HepG2 (cell line): ENCODE data around the gene NBEAL2. TPM values are rescaled to one million over a fixed set of nuclear protein-coding genes. Genes with fewer than 3 reads are reported as not detected.

Experiments used
- ATAC-seq: fragments of 200-7000 bp; cut with Tn5 transposase; 3 replicates; pipeline ENCODE4 v1.9.1; 2020; ENCODE audit warnings: mild to moderate bottlenecking, moderate library complexity
- BruUV-seq: library from RNA; stranded (reverse); fragments of 400-500 nt; replicated peaks from 2 replicates; lab custom pipeline; 2021; lab: Mats Ljungman, UMichigan
- CTCF ChIA-PET: fragments of 300-600 bp; formaldehyde crosslinking; extraction: SDS; loops from one replicate; lab custom pipeline; 2021; ENCODE audit warnings: low total read pairs, inconsistent platforms, low intra/inter-chr PET ratio; lab: Yijun Ruan, JAX
- POLR2A ChIA-PET: fragments of 350-600 bp; sonication (Branson Sonifier 250); formaldehyde crosslinking; loops from one replicate; lab custom pipeline; 2020; ENCODE audit warnings: antibody characterized with exemption, inconsistent platforms; lab: Yijun Ruan, JAX
- DNase-seq: peaks from one replicate; pipeline ENCODE4 v3.0.0-alpha.2; 2015; ENCODE audit warnings: low spot score
- FAIRE-seq: peaks from 3 replicates; lab custom pipeline; 2011; peaks lifted over from hg19 to GRCh38; lab: Jason Lieb, UNC
- H2AFZ ChIP-seq: one replicate; pipeline ENCODE4 v1.6.1; 2011; ENCODE audit warnings: low read length, inconsistent platforms
- H3K27ac ChIP-seq: fragments of 300-600 bp; 3 replicates; pipeline ENCODE4 v1.8.0; 2011; ENCODE audit warnings: mixed run types, mild to moderate bottlenecking, mixed read lengths, low read length, inconsistent platforms; ENCODE audit not compliant: insufficient read depth; ENCODE audit errors: extremely low read length
- H3K27me3 ChIP-seq, 2 experiments: fragments of 200-600 bp in 1 of 2; 2 replicates in 1 of 2; 3 replicates in 1 of 2; pipeline versions ENCODE4 v1.6.0 to v1.8.0; 2011; ENCODE audit warnings: low read length in 2 of 2, mild to moderate bottlenecking in 2 of 2, moderate library complexity in 2 of 2, inconsistent platforms in 1 of 2; ENCODE audit not compliant: insufficient read depth in 2 of 2, control insufficient read depth in 1 of 2
- H3K36me3 ChIP-seq, 2 experiments: fragments of 200-600 bp in 1 of 2; replicated peaks in 1 of 2; 2 replicates in 1 of 2; 3 replicates in 1 of 2; pipeline versions ENCODE4 v1.5.1 to v1.8.0; 2011; ENCODE audit warnings: low read length in 2 of 2, inconsistent platforms in 1 of 2; ENCODE audit not compliant: insufficient read depth in 2 of 2, control insufficient read depth in 1 of 2
- H3K4me1 ChIP-seq: 2 replicates; pipeline ENCODE4 v1.5.1; 2012; ENCODE audit warnings: low read length, inconsistent platforms; ENCODE audit not compliant: insufficient read depth
- H3K4me2 ChIP-seq: 2 replicates; pipeline ENCODE4 v1.6.0; 2011; ENCODE audit warnings: low read depth, low read length, inconsistent platforms
- H3K4me3 ChIP-seq, 3 experiments: fragments of 200-600 bp in 1 of 3; sonication (generic), shearing (Covaris generic) in 1 of 3; replicated peaks in 1 of 3; 2 replicates each; pipeline ENCODE4 v1.5.1; 2011 to 2016; ENCODE audit warnings: low read length in 3 of 3, inconsistent platforms in 2 of 3, low read depth in 2 of 3, mild to moderate bottlenecking in 2 of 3, control low read depth in 1 of 3, mixed read lengths in 1 of 3; ENCODE audit not compliant: insufficient read depth in 1 of 3
- H3K79me2 ChIP-seq: one replicate; pipeline ENCODE4 v1.6.1; 2011; ENCODE audit warnings: low read length, inconsistent platforms; ENCODE audit not compliant: insufficient read depth
- H3K9ac ChIP-seq: 2 replicates; pipeline ENCODE4 v1.6.0; 2011; ENCODE audit warnings: mild to moderate bottlenecking, low read depth, low read length, inconsistent platforms; ENCODE audit not compliant: insufficient read depth
- H3K9me3 ChIP-seq: 2 replicates; pipeline ENCODE4 v1.5.1; 2012; ENCODE audit warnings: mild to moderate bottlenecking, low read length
- H4K20me1 ChIP-seq: 2 replicates; pipeline ENCODE4 v1.6.0; 2011; ENCODE audit warnings: inconsistent platforms, mild to moderate bottlenecking, low read length, moderate library complexity; ENCODE audit not compliant: insufficient read depth
- CBX2 ChIP-seq, 2 experiments: fragments of 200-600 bp in 1 of 2; sonication (generic); formaldehyde crosslinking in 1 of 2; IDR thresholded peaks; 2 replicates each; pipeline versions ENCODE4 v1.7.0 to v1.8.1; 2018 to 2022; ENCODE audit warnings: low read depth in 2 of 2, low read length in 1 of 2, mild to moderate bottlenecking in 1 of 2, missing genetic modification reagents in 1 of 2
- CSRNP1 ChIP-seq: sonication (generic); formaldehyde crosslinking; IDR thresholded peaks from 2 replicates; pipeline ENCODE4 v1.8.1; 2023; ENCODE audit warnings: mild to moderate bottlenecking, missing genetic modification reagents
- RFX1 ChIP-seq: fragments of 450-650 bp; IDR thresholded peaks from 2 replicates; pipeline ENCODE4 v1.6.1; 2017
- SOX5 ChIP-seq: IDR thresholded peaks from 2 replicates; pipeline ENCODE4 v1.6.1; 2016; ENCODE audit warnings: borderline replicate concordance
- ZNF318 ChIP-seq: sonication (generic); formaldehyde crosslinking; IDR thresholded peaks from 2 replicates; pipeline ENCODE4 v1.4.0; 2020; ENCODE audit warnings: mild to moderate bottlenecking, missing genetic modification reagents
- ZNF713 ChIP-seq: sonication (generic); formaldehyde crosslinking; IDR thresholded peaks from 2 replicates; pipeline ENCODE4 v1.4.0; 2020; ENCODE audit warnings: mild to moderate bottlenecking, missing genetic modification reagents
- WGBS: methylation state at CpG from one replicate; pipeline ENCODE4 v1.1.6; 2017; ENCODE audit warnings: low lambda C conversion rate; 5-methylcytosine and 5-hydroxymethylcytosine counted together
- in situ Hi-C: cut with HindIII; loops from 2 replicates; pipeline ENCODE4 v1.10.0; 2017; ENCODE audit warnings: low pct_unique_long_range_greater_than_20kb; ENCODE audit not compliant: extremely low pct_ligation_motif_present
- intact Hi-C: fragments of 100-400 bp; cut with micrococcal nuclease; formaldehyde crosslinking; loops from one replicate; pipeline ENCODE4 v1.10.0; 2022; ENCODE audit not compliant: unreplicated experiment
- polyA plus RNA-seq, 8 experiments: library from polyadenylated mRNA; depleted of rRNA in 3 of 8; stranded (reverse) in 7 of 8; unstranded in 1 of 8; fragments of >200 nt; fragmentation: Illumina TruSeq in 4 of 8; extraction: Trizol in 4 of 8; gene quantifications; 2 replicates each; pipeline versions ENCODE4 v1.2.1 to v1.2.3, GENCODE V29; 2011 to 2016; ENCODE audit warnings: low read depth in 4 of 8, missing spikeins in 1 of 8, mixed read lengths in 1 of 8; ENCODE audit not compliant: insufficient read depth in 1 of 8
- total RNA-seq, 5 experiments: library from RNA; depleted of rRNA; stranded (reverse); fragments of >200 nt; fragmentation: Illumina TruSeq; extraction: Trizol; gene quantifications; 2 replicates each; pipeline ENCODE4 v1.2.3, GENCODE V29; 2016; ENCODE audit warnings: low read depth in 1 of 5

NBEAL2 gene
- total and polyA plus RNA-seq, 2 of the 13 experiments (the other 11 are each of a cell fraction or from before 2014, with no cell fraction given) = 9.7 to 12.4 TPM

- Histone ChIP-seq H3K9ac (no peak overlapping the region), H3K27me3 (no peaks in the 10 kb centered on the region), H3K4me3 (no peak overlapping the region), H3K4me1 (peaks cover 24% of the 10 kb centered on the region), H4K20me1 (no peaks in the 10 kb centered on the region), H3K4me2 (no peak overlapping the region), H3K79me2 (no peaks in the 10 kb centered on the region), H3K36me3 (no peaks in the 10 kb centered on the region), H3K27ac (no peak overlapping the region), H3K9me3 (no peaks in the 10 kb centered on the region), H2AFZ (no peak overlapping the region)
- in situ Hi-C loops = no loop called here
- intact Hi-C loops = no loop called here
- ATAC-seq (no peak), FAIRE-seq (no peak), DNase-seq (no peak)
- no TSS peak for BruUV-seq
- WGBS = 91% methylated on average over 4 of the region's 4 CpGs
- POLR2A ChIA-PET = interaction anchor here (1.6 kb wide), 1 partner anchor 9 kb away, joined by 6 read pairs; the partner anchor contains the start of gene CCDC12
- TF ChIP-seq CBX2 (IDR thresholded peaks at IDR 0.05; ENCODE audit: low read depth, low read length) (no peak), CBX2 (CRISPR knock-in tag; IDR thresholded peaks at IDR 0.05; ENCODE audit: low read depth) (no peak), RFX1 (no peak), ZNF713 (CRISPR knock-in tag) (no peak)
- CTCF ChIA-PET = no interaction called here
Measured at GRCh38 chr3:46986055-46986730, 6.7 kb downstream of the NBEAL2 start.

- intact Hi-C loops = no loop called here
- in situ Hi-C loops = no loop called here
- Histone ChIP-seq H3K36me3 (no peaks in the 10 kb centered on the region), H3K4me2 (no peak overlapping the region), H2AFZ (no peak overlapping the region), H4K20me1 (no peaks in the 10 kb centered on the region), H3K9ac (no peak overlapping the region), H3K27me3 (no peaks in the 10 kb centered on the region), H3K27ac (no peak overlapping the region), H3K4me3 (no peak overlapping the region), H3K79me2 (no peaks in the 10 kb centered on the region), H3K9me3 (no peaks in the 10 kb centered on the region), H3K4me1 (peaks cover 18% of the 10 kb centered on the region)
- no CpG with 5 or more reads among the region's 3 CpGs for WGBS
- DNase-seq = no peak
- no TSS peak for BruUV-seq
- no peak for ATAC-seq
- ChIA-PET POLR2A (interaction anchor here (1.6 kb wide), 1 partner anchor 10 kb away, joined by 6 read pairs; the partner anchor contains the start of gene CCDC12), CTCF (no interaction called here)
- no peak for FAIRE-seq
- no peak for TF ChIP-seq SOX5 (CRISPR knock-in tag)
- TF ChIP-seq CSRNP1 (CRISPR knock-in tag) = no peak
- TF ChIP-seq ZNF318 (CRISPR knock-in tag) = no peak
Measured at GRCh38 chr3:46986782-46987310, 7.4 kb downstream of the NBEAL2 start.
